ENCODE measurements around the gene DTNBP1.

DTNBP1 gene

DNA sequence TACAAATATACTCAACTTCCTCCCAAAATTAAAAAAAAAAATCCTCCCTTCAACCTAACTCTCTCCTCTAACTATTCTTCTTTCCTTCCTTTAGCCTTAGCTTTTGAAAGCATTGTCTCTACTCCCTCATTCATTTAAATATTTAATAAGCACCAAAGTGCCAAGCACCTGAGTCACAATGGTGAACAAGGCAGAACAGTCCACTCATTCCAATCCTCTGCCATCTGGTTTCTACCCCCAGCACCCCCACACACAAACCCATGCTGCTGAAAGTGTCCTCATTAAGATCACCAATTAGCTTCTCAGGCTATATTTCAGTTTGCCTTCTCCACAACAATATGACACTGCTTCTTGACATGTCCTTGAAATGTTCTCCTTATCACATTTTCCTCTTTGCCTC, 76.3 kb downstream of the DTNBP1 start:
- DNase-seq = no peak

DNA sequence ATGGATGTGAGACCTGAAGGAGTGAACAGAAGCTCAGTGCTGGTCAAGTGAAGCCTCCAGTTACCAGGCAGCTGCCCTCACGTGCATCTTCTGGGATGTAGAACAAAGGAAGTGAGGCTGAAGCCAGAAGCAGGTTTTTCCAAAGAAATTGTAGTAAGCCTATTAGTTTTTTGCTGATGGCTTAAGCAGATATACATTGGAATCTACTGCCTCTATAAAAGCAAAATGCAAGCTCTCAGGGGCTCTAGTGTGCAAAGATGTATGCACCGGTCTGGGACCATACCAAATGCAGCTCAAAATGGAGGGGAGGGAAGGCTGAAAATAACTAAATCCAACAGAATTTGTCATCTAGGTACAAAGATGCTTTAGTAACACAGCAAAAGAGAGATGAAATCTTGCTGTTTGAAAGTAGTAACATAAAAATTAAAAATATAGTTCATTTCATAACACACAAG, 77.0 kb downstream of the DTNBP1 start:
- no peak for DNase-seq

DNA sequence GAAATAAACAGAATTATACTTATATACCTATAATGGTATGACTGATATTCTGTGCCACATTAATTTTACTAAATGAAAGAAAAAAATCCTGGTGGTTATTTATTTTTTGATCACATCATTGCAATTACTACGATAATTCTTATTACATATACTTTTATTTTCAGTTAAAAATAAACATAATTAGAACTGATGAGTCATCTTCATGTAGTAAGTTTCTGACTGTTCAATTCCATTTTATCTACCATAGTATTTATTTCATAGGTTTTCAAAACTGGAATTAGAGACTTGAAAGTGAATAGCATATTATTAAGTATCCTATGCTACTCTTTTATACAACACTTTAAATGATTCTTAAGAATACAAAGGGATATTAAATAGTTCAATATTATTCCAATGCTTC, 80.3 kb downstream of the DTNBP1 start:
- DNase-seq = no peak

DNA sequence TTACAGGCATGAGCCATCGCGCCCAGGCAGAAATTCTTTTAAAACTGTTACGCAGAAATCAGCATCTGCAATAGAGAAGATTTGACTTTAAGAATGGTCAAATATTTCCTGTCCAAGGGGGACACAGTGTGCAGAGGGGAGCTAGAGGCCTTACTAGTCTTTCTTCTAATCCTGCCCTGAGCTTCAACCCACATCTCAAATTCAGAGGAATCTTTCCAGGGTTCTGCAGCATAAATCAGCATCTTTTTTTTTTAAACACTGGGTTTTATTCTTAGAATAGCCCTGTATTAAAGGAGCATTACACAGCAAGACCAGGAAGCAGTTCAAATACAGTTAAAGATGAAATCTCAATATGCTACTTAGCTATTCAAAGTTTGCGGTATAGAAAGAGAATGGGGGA, 81.1 kb downstream of the DTNBP1 start:
- DNase-seq = no peak

DNA sequence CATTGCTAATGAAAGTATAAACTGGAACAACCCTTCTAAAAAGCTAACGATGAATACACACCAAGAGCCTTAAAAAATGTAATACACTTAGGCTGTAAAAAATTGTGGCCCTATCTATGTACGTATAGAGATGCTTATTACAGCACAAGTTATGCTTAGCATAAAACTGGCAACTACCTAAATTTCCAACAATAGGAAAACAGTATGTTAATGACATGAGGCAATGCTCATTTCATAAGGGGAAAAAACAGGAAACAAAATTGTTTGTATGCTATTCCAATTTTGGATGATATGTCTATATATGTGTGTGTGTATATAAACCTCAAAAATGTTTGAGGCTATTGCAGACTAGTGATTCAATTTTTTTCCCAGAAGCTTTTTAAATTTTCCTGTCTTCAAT, 82.5 kb downstream of the DTNBP1 start:
- no peak for DNase-seq

DNA sequence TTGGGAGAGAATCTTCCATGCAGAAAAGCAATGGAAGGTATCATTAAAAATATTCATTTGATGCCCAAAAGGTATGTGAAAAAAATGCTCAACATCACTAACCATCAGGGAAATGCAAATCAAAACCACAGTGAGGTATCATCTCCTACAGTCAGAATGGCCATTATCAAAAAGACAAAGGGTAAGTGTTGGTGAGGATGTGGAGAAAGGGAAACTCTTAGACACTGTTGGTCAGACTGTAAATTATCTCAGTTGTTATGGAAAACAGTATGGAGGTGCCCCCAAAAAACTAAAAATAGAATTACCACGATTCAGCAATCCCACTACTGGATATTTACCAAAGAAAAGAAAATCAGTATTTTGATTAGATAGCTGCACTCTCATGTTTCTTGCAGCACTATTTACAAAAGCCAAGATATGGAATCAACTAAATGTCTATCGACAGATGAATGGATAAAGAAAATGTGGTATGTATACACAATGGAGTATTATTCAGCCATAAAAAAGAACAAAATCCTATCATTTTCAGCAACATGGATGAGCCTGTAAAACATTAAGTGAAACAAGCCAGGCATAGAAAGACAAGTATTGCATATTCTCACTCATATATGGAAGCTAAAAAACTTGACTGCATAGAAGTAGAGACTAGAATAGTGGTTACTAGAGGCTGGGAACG, 84.0 kb downstream of the DTNBP1 start:
- no peak for DNase-seq

DNA sequence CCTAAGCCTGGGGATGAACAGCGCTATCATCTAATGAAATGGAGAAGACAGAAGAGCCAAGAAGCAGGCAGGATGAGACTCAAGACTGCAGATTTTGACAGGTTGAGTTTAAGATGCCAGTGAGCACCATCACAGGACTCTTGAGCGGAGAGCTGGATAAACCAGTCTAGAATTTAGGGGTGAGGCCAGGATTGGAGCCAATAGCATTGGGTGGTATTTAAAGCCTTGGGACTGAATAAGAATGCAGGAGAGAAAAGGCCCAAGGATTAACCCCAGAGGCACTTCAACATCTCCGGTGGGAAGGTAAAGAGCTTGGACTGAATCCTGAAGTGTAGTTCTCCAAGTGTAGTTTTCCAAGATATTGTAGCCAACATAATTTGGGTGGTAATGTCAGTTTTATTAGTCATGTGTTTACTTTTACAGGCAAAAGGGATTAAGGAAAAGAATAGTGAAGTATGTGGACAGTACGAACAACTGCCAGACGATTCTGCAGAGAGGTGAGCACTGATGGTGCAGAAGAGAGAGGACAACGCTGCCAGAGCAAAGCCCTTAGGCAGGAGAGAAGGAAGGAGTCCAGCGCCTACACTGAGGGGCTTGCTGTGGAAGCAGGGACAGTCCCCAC, 85.2 kb downstream of the DTNBP1 start:
- no peak for DNase-seq

DNA sequence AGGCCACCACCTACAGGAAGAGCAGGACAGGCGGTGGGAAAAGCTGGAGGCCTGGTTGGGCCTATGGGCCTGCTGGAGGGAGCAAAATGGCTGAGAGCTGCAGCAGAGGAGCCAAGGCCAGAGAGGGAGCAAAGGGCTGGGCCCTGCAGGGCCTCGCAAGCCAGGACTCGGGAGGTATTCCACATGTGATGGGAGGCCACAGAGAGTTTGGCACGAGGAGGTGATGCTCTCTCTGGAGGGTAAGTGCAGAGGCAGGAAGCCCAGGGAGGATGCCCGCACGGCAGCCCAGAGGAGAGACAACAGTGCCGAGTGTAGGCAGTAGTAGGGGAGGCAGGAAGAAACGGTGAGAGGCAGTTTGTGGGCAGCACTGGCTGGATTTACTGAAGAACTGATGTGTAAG, 85.7 kb downstream of the DTNBP1 start:
- no peak for DNase-seq

DNA sequence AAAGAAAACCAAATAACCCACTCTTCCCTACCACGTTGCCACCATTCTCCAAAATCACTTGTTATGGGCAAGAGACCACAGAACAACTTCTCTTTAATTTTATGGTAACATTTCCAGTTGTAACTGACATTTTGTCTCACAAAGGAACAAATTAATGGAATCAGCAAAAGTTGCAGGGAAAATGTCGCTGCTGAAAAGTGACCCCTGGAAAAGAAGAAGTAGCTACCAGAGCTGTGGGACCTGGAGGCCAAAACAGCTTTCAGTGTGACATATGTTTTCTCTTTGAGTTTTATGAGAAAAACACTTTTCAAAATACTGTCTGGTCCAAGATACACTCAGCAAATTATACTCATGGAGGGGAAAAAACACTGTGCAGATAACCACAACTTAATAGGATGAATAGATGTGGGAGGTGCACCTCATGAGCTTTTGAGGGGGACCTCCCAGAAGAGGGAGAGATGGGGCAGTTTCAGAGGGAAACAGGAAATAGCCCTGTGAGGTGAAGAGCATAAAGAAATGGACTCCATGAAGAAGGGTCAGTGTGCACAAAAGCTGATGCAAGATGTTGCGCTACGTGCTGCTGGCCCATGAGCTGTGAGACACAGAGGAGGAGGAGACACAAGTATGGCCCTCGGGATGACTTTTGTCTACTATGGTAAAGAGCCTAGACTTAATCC, 87.3 kb downstream of the DTNBP1 start:
- no peak for DNase-seq

DNA sequence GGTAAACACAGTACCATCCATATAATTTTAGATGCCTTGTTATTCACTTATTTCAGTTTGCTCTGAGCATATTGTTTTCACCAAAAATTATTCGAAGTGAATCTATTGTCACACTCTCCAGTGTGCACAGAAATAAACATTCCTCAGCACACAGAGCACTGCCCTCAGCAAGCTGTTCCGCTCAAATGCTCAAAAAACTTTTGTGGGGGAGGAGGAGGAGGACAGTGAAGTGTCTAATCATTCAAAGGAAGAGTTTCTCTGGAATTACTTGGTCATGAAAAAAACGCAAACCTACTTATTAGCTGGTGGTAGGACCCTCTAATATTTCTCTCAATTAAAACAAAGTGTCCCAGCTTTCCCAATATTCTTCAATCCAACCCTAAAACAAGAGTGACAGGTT, 88.3 kb downstream of the DTNBP1 start:
- no peak for DNase-seq

DNA sequence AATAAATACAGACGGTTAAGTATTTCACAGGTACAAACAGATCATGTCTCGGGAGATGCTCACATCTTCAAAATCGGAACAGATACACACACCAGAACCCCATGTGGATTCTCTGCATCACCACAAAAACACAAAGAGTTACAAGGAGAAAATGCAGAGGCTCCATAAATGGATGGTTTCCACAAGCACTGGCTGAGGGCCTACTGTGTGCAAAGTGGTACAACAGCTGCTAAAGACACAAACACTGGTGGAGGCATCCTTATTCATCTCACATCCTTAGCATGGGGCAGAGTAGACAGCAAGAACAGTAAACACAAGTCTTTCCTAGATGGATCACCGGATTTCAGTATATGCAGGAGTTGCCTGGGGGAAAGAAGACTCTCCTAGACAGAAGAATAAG, 88.8 kb downstream of the DTNBP1 start:
- DNase-seq = no peak

DNA sequence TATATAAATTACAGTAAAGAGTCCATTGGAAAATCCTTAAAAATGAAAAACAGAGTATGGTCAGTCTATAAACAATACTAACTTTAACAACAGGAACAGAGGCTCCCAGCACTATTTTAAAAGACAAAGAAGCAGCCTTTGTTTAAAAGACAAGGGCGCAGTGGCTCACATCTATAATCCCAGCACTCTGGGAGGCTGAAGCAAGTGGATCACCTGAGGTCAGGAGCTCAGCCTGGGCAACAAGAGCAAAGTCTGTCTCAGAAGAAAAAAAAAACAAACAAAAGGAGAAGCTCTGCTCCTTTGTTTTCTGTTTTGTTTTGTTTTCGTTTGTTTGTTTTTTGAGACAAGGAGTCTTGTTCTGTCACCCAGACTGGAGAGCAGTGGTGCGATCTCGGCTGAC, 89.4 kb downstream of the DTNBP1 start:
- DNase-seq = no peak

DNA sequence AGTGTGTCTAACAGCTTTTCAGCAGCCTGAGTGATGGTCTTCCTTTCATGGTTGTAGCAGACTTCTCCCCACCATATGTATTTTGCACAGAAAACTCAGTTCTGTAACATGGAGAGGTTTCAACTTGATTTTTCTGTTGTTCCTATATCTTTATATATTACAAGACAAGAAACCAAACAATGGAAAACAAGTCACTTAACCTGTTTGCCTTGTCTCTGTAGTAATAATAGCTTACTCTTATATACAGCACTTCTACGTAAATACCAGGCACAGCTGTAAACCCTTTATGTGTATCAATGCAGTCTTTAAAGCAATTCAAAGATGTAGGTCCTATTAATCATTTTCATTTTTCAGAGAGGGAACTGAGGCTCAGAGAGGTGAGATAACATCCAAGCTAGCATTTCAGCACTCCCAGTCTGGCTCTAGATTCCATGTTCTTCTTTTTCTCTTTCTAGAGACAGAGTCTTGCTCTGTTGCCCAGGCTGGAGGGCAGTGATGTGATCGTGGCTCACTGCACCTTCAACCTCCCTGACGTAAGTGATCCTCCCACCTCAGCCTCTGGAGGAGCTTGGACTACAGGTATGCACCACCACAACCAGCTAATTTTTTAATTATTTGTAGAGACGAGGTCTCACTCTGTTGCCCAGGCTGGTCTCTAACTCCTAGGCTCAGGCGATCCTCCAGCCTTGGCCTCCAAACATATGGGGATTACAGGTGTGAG, 90.4 kb downstream of the DTNBP1 start:
- no peak for DNase-seq

DNA sequence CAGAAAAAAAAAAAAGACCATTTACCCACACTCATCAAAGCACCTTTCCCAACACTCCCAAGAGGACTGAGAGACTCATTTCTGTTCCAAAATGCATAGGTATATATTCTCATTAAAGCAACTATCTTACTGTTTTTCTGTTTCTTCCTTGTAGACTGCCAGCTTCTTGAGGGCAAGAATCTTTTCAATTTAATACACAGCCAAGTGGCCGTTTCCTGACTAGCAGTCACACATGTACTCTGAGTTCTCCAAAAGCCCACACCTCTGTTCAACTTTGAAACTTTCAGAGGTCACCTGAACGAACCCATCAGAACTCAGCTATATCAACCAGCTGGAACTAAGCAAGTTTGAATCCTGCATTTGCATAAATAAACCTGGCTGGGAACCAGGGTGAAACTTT, 92.7 kb downstream of the DTNBP1 start:
- DNase-seq = no peak

DNA sequence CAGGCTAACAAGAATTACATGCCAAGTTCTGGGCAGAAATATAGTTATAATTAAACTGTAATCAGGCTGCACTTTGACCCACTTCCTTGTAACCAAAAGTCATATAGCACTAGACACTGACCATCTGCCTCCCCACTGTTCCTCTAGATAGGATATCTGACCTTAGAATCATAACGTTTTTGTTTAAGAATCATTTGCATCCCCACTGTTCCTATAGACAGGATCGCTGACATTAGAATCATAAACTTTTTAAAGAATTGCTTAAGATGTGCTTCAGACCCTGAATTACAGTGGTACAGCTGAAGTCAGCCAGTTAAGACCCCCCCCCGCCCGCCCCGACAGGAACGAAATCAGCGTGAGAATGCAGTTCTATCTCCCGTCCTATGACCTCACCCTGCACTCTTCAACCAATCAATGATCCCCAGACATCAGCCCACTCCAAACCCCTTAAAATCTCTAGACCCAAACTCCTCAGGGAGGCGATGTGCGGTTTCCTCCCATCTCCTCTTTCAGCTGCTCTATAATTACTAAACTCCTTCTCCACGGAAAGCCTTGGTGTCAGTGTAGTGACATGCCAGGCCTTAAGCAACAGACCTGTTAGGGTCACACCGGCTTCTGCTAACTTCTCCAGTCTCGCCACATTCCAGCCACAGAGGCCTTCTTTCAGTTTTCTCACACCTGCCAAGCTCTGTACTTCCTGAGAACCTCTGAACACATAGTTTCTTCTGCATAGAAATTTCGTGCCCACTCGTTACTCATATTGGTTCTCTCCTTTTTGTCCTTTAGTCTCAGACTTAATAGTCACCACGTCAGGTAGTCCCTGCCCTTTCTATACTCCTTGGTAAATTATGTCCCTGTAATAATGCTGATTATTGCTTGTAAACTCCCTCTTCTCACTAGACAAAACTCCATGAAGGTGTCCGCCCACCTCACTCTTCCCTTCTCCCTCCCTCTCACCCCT, 93.5 kb downstream of the DTNBP1 start:
- no peak for DNase-seq

DNA sequence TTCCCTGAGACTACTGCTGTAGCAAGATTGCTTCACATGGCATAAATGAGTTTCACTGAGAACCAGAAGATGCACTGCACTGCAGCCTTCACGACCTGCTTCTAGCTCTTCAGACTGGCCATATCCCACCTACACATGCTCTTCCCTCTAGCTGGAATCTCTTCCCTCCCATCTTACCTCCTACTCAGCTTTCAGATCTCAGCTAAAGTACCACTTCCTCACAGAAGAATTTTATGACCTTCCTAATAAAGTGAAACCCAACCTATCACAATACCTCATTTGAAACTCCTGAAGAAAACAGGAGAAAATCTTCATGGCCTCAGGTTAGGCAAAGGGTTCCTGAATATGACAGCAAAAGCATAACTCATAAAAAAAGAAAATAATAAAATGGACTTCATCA, 99.9 kb downstream of the DTNBP1 start:
- DNase-seq = no peak

DNA sequence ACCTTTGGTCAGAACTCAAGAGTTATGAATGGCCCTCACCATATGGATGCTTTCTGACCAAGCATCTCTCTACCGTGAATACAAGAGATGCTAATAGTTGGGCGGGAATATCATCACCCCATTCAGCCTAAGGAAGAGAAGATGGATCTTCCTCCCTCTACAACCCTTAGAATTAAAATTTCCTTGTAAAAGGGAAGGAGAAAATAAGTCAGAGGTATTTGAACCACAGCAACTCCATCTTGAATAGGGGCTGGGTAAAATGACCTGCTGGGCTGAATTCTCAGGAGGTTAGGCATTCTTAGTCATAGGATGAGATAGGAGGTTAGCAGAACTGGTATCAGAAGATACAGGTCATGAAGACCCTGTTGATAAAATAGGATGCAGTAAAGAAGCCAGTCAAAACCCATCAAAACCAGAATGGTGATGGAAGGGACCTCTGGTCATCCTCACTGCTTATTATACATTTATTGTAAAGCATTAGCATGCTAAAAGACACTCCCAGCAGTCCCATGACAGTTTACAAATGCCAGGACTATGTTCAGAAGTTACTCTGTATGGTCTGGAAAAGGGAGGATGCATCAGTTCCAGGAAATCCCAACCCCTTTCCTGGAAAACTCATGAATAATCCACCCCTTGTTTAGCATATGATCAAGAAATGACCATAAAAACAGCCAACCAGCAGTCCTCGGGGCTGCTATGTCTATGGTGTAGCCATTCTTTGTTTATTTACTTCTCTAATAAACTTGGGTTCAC, 101.2 kb downstream of the DTNBP1 start:
- DNase-seq = no peak

DNA sequence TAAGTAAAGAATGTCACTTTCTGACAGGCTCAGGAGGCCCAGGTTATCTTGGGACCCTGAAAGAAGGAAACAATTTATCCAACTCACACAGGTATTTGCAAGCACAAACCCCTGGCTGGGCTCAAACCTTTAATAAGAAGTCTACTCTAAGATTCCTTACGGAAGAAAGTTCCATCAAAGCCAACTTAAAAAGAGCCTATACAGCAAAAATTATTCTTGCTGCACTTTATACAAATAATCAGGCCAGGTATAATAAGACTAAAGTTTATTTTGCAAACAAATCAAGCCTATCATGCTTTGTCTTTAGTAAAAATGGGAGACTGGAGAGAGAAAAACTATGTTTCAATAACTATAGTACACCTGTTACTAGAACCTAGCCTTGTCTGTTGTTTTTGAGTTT, 102.1 kb downstream of the DTNBP1 start:
- DNase-seq = no peak

DNA sequence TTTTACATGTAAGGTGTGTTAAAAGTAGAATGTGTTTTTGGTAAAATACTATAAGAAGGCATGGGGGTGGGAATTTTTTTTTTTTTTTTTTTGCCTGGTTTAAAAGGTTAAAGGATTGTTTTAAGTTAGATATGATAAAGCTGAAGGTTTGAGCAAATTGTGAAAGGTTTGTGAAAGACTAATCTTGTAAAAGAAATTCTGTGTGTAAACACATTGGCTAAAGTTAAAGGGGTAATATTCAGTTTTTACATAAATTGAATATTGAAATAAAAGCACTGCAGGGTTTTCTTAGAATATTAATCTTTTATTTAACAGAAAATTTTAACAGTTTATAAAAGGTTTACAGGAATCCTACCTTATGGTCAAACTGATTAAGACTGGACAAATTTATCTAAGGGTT, 105.7 kb downstream of the DTNBP1 start:
- DNase-seq = no peak

DNA sequence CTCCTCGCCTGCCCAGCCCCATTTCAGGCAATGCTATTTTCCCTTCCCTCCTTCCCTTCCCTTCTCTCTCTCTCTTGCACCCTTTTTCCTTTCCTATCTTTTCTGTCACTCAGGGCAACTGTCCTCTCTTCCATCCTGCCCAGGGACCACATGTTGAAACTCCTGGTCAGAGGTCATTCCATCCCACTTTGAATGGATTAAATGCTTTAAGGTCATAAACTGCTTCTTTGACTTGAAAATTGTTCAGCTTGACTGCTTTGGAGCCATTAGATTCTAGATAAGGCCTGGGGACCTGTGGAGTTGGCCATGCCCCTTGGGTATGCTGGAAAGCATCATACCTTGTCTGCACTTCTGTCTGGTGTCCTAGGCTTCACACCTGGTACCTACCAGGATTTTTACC, 106.1 kb downstream of the DTNBP1 start:
- no peak for DNase-seq

DNA sequence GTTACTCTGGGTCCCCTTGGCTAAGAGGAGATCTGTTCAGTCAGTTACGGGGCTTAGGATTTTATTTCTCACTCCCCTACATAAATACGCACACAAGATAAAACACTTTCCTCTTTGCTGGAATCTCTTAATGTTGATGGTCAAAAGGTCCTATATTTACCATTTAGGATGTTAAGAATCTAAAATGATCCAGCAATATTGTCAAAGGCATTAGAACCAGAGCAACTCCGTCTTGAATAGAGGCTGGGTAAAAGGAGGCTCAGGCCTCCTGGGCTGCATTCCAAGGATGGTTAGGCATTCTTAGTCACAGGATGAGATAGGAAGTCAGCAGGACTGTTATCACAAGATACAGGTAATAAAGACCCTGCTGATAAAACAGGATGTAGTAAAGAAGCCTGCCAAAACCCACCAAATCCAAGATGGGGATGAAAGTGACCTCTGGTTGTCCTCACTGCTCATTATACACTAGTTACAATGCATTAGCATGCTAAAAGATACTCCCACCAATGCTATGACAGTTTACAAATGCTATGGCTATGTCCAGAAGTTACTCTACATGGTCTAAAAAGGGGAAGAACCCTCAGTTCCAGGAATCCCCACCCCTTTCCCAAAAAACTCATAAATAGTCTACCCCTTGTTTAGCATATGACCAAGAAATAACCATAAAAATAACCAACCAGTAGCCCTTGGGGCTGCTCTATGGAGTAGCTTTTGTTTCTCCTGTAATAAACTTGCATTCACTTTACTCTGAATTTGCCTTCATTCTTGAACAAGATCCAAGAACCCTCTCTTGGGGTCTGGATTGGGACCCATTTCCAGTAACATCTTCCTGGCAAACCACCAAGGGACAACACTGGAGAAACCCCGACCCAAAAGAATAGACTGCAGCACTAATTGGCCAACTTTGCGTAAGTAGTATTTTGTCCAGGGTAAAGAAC, 107.5 kb downstream of the DTNBP1 start:
- DNase-seq = no peak
